Stimulated activated CD4-positive, alpha-beta T cell treated with anti-CD3 and anti-CD28 coated beads, Interleukin-4, amount 100 ng/mL, for 48 hours (primary cell): ENCODE data around the gene SLITRK2.

Experiments used
- DNase-seq, 2 donors: peaks; one replicate each; pipeline ENCODE4 v3.0.0-alpha.2; 2020; ENCODE audit warnings: low read depth in 2 of 2

Gene SLITRK2

DNA sequence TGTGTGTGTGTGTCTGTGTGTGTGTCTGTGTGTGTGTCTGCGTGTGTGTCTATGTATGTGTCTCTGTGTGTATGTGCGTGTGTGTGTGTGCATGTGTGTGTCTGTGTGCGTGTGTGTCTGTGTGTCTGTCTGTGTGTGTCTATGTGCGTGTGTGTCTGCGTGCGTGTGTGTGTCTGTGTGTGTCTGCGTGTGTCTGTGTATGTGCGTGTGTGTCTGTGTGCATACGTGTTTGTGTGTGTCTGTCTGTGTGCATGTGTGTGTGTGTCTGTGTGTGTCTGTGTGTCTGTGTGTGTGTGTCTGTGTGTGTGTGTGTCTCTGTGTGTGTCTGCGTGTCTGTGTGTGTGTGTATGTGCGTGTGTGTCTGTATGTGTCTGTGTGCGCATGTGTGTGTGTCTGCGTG lies 35.6 kb downstream of the SLITRK2 start:
- DNase-seq, result no peak

DNA sequence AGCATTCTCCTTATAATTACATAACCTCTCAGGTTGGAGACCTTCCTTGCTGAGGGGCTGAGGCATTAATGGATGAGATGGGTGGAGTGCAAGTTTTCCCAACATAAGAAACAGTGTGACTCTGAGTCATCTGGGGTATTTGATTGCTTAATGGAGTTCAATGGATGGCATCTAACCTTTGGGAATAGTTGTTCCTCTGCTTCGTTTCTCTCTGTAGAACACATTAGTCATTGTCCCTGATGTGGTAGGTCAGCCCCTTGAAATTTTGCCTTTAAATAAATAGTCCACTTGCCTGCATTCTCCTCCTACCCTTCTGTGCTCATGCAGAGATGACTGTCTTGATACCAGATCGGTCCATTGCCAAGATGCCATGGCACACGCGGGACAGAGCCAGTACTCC lies 38.6 kb downstream of the SLITRK2 start:
- DNase-seq, result no peak

DNA sequence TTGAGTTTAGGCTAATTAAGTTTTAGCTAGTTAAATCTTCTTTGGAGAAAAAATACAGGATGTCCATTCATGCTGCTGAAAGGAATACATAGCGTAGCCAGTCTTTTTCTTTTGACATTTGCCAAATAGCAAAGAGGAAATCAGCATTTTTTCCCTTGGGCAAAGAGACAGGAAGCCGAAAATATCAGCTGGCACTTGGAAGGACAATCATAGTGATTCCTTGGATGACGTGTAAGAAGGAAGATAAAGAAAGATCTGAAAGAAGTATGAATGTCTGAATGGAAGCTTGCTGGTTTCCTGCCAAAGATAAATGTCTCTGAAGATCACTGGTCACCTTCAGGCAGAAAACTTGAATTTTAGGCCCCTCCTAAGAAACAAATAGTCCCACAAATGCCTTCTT lies 44.2 kb downstream of the SLITRK2 start:
- DNase-seq, result no peak

DNA sequence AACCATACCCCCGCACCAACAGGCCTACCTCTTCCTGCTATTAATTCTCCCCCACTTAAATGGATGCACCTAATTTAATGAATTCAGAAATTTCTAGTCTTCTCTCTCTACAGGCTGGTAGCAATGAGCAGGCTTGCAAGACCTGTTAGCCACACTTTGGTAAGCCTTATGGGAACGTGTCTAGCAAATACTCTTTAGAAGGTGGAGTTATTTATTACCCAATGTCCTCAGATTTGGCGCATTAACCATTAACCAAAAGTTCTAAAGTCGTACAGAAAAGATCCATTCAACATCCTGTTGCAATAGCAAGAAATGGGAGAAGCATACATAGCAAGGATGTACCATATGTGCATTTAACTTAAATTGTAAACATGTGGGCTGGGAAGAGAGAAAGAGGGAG lies 47.5 kb downstream of the SLITRK2 start:
- DNase-seq, result no peak
